Mucosa of stomach (tissue), 1 donor: Measurements from ENCODE around the gene CEBPZ.
"Not testable (repeated sequence)": the region's sequence is repeated elsewhere in the genome, so short reads cannot be mapped to it uniquely, and the experiment has no call there.

Experiments used
- H3K27me3 ChIP-seq: one replicate; pipeline ENCODE4 v1.7.0; 2013; ENCODE audit warnings: mild to moderate bottlenecking, low read length; ENCODE audit not compliant: control insufficient read depth, insufficient read depth
- H3K36me3 ChIP-seq: one replicate; pipeline ENCODE4 v1.7.0; 2013; ENCODE audit warnings: low read length; ENCODE audit not compliant: control insufficient read depth, insufficient read depth
- H3K4me1 ChIP-seq: one replicate; pipeline ENCODE4 v1.7.0; 2013; ENCODE audit warnings: mild to moderate bottlenecking, low read length; ENCODE audit not compliant: control insufficient read depth, insufficient read depth
- H3K4me3 ChIP-seq: one replicate; pipeline ENCODE4 v1.7.0; 2013; ENCODE audit warnings: low read length
- H3K9ac ChIP-seq: one replicate; pipeline ENCODE4 v1.7.0; 2013; ENCODE audit warnings: mild to moderate bottlenecking, low read length, moderate library complexity
- H3K9me3 ChIP-seq: one replicate; pipeline ENCODE4 v1.7.0; 2013; ENCODE audit warnings: mild to moderate bottlenecking, low read length, moderate library complexity; ENCODE audit not compliant: control insufficient read depth
- donor health status: Pancreatic carcinoma.

Gene CEBPZ

GRCh38 chr2:37211212-37211611, 20.2 kb downstream of the CEBPZ start:
- H3K9ac ChIP-seq: no peak overlapping the region
- no peak overlapping the region for H3K4me3 ChIP-seq
- H3K27me3 ChIP-seq: no peaks in the 10 kb centered on the region
- H3K9me3 ChIP-seq: no peaks in the 10 kb centered on the region
- no peaks in the 10 kb centered on the region for H3K4me1 ChIP-seq
- peaks cover under 1% of the 10 kb centered on the region for H3K36me3 ChIP-seq

GRCh38 chr2:37206760-37207159, 24.6 kb downstream of the CEBPZ start:
- not testable (repeated sequence) for H3K36me3 ChIP-seq, H3K9ac ChIP-seq, H3K9me3 ChIP-seq, H3K4me3 ChIP-seq, H3K27me3 ChIP-seq, H3K4me1 ChIP-seq

GRCh38 chr2:37205689-37206341, 25.6 kb downstream of the CEBPZ start:
- H3K36me3 ChIP-seq: peaks cover 9% of the 10 kb centered on the region
- H3K4me3 ChIP-seq: no peak overlapping the region
- H3K9ac ChIP-seq: no peak overlapping the region
- no peaks in the 10 kb centered on the region for H3K4me1 ChIP-seq
- H3K27me3 ChIP-seq: no peaks in the 10 kb centered on the region
- no peaks in the 10 kb centered on the region for H3K9me3 ChIP-seq

GRCh38 chr2:37205071-37205661, 26.2 kb downstream of the CEBPZ start:
- not testable (repeated sequence) for H3K9me3 ChIP-seq, H3K27me3 ChIP-seq, H3K4me1 ChIP-seq, H3K4me3 ChIP-seq, H3K9ac ChIP-seq, H3K36me3 ChIP-seq

GRCh38 chr2:37203708-37204107, 27.7 kb downstream of the CEBPZ start:
- peaks cover 9% of the 10 kb centered on the region for H3K36me3 ChIP-seq
- no peaks in the 10 kb centered on the region for H3K4me1 ChIP-seq
- no peak overlapping the region for H3K4me3 ChIP-seq
- H3K27me3 ChIP-seq: no peaks in the 10 kb centered on the region
- no peak overlapping the region for H3K9ac ChIP-seq
- no peaks in the 10 kb centered on the region for H3K9me3 ChIP-seq

GRCh38 chr2:37201766-37202165, 29.6 kb downstream of the CEBPZ start:
- no peaks in the 10 kb centered on the region for H3K9me3 ChIP-seq
- peaks cover 10% of the 10 kb centered on the region for H3K4me1 ChIP-seq
- peaks cover 9% of the 10 kb centered on the region for H3K36me3 ChIP-seq
- H3K9ac ChIP-seq: no peak overlapping the region
- H3K4me3 ChIP-seq: no peak overlapping the region
- H3K27me3 ChIP-seq: no peaks in the 10 kb centered on the region

- Histone ChIP-seq H3K9me3 (no peaks in the 10 kb centered on the region), H3K27me3 (no peaks in the 10 kb centered on the region), H3K4me1 (peaks cover 10% of the 10 kb centered on the region), H3K9ac (no peak overlapping the region), H3K4me3 (no peak overlapping the region), H3K36me3 (peaks cover 8% of the 10 kb centered on the region)
These were observed 30.2 kb downstream of the CEBPZ start for GRCh38 chr2:37201208-37201607.

- H3K27me3 ChIP-seq: no peaks in the 10 kb centered on the region
- no peaks in the 10 kb centered on the region for H3K9me3 ChIP-seq
- H3K36me3 ChIP-seq: no peaks in the 10 kb centered on the region
- H3K4me1 ChIP-seq: peaks cover 10% of the 10 kb centered on the region
- H3K9ac ChIP-seq: no peak overlapping the region
- H3K4me3 ChIP-seq: no peak overlapping the region
These were observed 32.7 kb downstream of the CEBPZ start for GRCh38 chr2:37198681-37199065.

GRCh38 chr2:37196320-37197195, 34.8 kb downstream of the CEBPZ start, which contains the start of gene CEBPZOS:
CEBPZOS (plus strand) TSS chr2:37196496; CDS start chr2:37199705, 3,209 bp downstream.
- peaks cover 10% of the 10 kb centered on the region for H3K4me1 ChIP-seq

GRCh38 chr2:37195862-37196319, 35.5 kb downstream of the CEBPZ start:
- H3K9ac ChIP-seq: peak overlapping the region; percentile 80
- not testable (repeated sequence) for H3K36me3 ChIP-seq, H3K9me3 ChIP-seq, H3K27me3 ChIP-seq
- peaks cover 10% of the 10 kb centered on the region for H3K4me1 ChIP-seq
- H3K4me3 ChIP-seq: peak overlapping the region; percentile 98

More at GRCh38 chr2:37196320-37197195, 34.8 kb downstream of the CEBPZ start, which contains the start of gene CEBPZOS:
- Histone ChIP-seq H3K27me3 (no peaks in the 10 kb centered on the region), H3K9me3 (no peaks in the 10 kb centered on the region), H3K9ac (peak within 1 kb of the TSS; percentile 80), H3K36me3 (no peaks in the 10 kb centered on the region), H3K4me3 (peak within 1 kb of the TSS; percentile 98)

- Histone ChIP-seq H3K9ac (no peak overlapping the region), H3K36me3 (no peaks in the 10 kb centered on the region), H3K4me1 (peaks cover 6% of the 10 kb centered on the region), H3K4me3 (no peak overlapping the region), H3K9me3 (no peaks in the 10 kb centered on the region), H3K27me3 (no peaks in the 10 kb centered on the region)
These were observed 38.8 kb downstream of the CEBPZ start for GRCh38 chr2:37192551-37192950.

- Histone ChIP-seq H3K9ac (no peak overlapping the region), H3K4me3 (no peak overlapping the region), H3K27me3 (no peaks in the 10 kb centered on the region), H3K36me3 (no peaks in the 10 kb centered on the region), H3K4me1 (no peaks in the 10 kb centered on the region), H3K9me3 (no peaks in the 10 kb centered on the region)
These were observed 39.6 kb downstream of the CEBPZ start for GRCh38 chr2:37191747-37192146.
